Activated T-helper 2 cell treated with anti-CD3 and anti-CD28 coated beads, Interferon-gamma antibody, Interleukin-2, Interleukin-4, amounts not matched to agents 10 μg/mL and 5 μg/mL and 100 μg/mL, durations not matched to agents 14 hours and 24 hours and 36 hours (primary cell): Measurements from ENCODE around the gene MORN1. TPM values are rescaled to one million over a fixed set of nuclear protein-coding genes. Genes with fewer than 3 reads are reported as not detected.

Experiments
- DNase-seq: peaks from one replicate; pipeline ENCODE4 v3.0.0; 2021; ENCODE audit warnings: low spot score
- H3K27ac Mint-ChIP-seq: one replicate; pipeline ENCODE4 v1.8.0; 2021; ENCODE audit warnings: mixed read lengths
- H3K27me3 Mint-ChIP-seq: one replicate; pipeline ENCODE4 v1.8.0; 2021; ENCODE audit warnings: low read depth, mixed read lengths
- H3K36me3 Mint-ChIP-seq: one replicate; pipeline ENCODE4 v1.8.0; 2021; ENCODE audit warnings: low read depth, mixed read lengths
- H3K4me1 Mint-ChIP-seq: one replicate; pipeline ENCODE4 v1.8.0; 2021; ENCODE audit warnings: low read depth, mixed read lengths
- H3K4me3 Mint-ChIP-seq: one replicate; pipeline ENCODE4 v1.8.0; 2021; ENCODE audit warnings: low read depth, mild to moderate bottlenecking, moderate library complexity, mixed read lengths
- H3K9me3 Mint-ChIP-seq: one replicate; pipeline ENCODE4 v1.8.0; 2021; ENCODE audit warnings: mixed read lengths
- intact Hi-C: fragments of 100-400 bp; cut with micrococcal nuclease; formaldehyde crosslinking; loops from one replicate; pipeline ENCODE4 v1.15.1; 2023
- total RNA-seq: library from RNA; stranded (reverse); gene quantifications from 2 replicates; pipeline ENCODE4 v1.2.3, GENCODE V29; 2022

MORN1 gene
- total RNA-seq, 1 donor from 2014 or later: 7.5 TPM

- H3K4me1 Mint-ChIP-seq: peaks cover 59% of the 10 kb centered on the region
- H3K27me3 Mint-ChIP-seq: no peaks in the 10 kb centered on the region
- DNase-seq: peak; percentile 28
- H3K4me3 Mint-ChIP-seq: peak overlapping the region; percentile 80
- peak overlapping the region; percentile 93 for H3K27ac Mint-ChIP-seq
- no peaks in the 10 kb centered on the region for H3K9me3 Mint-ChIP-seq
- H3K36me3 Mint-ChIP-seq: peaks cover 8% of the 10 kb centered on the region
- intact Hi-C loops: loop anchor here (1.0 to 10.0 kb wide), 4 partner anchors 10 to 95 kb away; no protein-coding TSS in a partner anchor
Observed at GRCh38 chr1:2290171-2290578, 101.2 kb downstream of the MORN1 start.

GRCh38 chr1:2289607-2290006, 101.7 kb downstream of the MORN1 start:
- intact Hi-C loops: loop anchor here (1.0 to 10.0 kb wide), 4 partner anchors 11 to 95 kb away; no protein-coding TSS in a partner anchor
- no peak for DNase-seq
- H3K27ac Mint-ChIP-seq: peak overlapping the region; percentile 93
- H3K27me3 Mint-ChIP-seq: no peaks in the 10 kb centered on the region
- peak overlapping the region; percentile 80 for H3K4me3 Mint-ChIP-seq
- H3K4me1 Mint-ChIP-seq: peaks cover 56% of the 10 kb centered on the region
- H3K9me3 Mint-ChIP-seq: no peaks in the 10 kb centered on the region
- H3K36me3 Mint-ChIP-seq: peaks cover 8% of the 10 kb centered on the region

GRCh38 chr1:2288816-2289536, 102.4 kb downstream of the MORN1 start:
- intact Hi-C loops: no loop called here
- H3K4me1 Mint-ChIP-seq: peaks cover 57% of the 10 kb centered on the region

GRCh38 chr1:2288311-2288710, 103.0 kb downstream of the MORN1 start:
- no peak for DNase-seq
- Mint-ChIP-seq H3K27me3 (no peaks in the 10 kb centered on the region), H3K36me3 (peaks cover 5% of the 10 kb centered on the region), H3K27ac (peak overlapping the region; percentile 25), H3K4me3 (no peak overlapping the region), H3K9me3 (no peaks in the 10 kb centered on the region), H3K4me1 (peaks cover 50% of the 10 kb centered on the region)
- intact Hi-C loops: no loop called here

More at GRCh38 chr1:2288816-2289536, 102.4 kb downstream of the MORN1 start:
- peaks cover 8% of the 10 kb centered on the region for H3K36me3 Mint-ChIP-seq
- DNase-seq: no peak
- peak overlapping the region; percentile 25 for H3K27ac Mint-ChIP-seq
- no peaks in the 10 kb centered on the region for H3K9me3 Mint-ChIP-seq
- no peaks in the 10 kb centered on the region for H3K27me3 Mint-ChIP-seq
- no peak overlapping the region for H3K4me3 Mint-ChIP-seq

GRCh38 chr1:2287649-2288048, 103.7 kb downstream of the MORN1 start:
- no peak overlapping the region for H3K4me3 Mint-ChIP-seq
- intact Hi-C loops: no loop called here
- H3K4me1 Mint-ChIP-seq: peaks cover 50% of the 10 kb centered on the region
- no peaks in the 10 kb centered on the region for H3K9me3 Mint-ChIP-seq
- H3K27me3 Mint-ChIP-seq: no peaks in the 10 kb centered on the region
- no peak for DNase-seq
- no peak overlapping the region for H3K27ac Mint-ChIP-seq
- peaks cover 4% of the 10 kb centered on the region for H3K36me3 Mint-ChIP-seq

- H3K9me3 Mint-ChIP-seq: no peaks in the 10 kb centered on the region
- peaks cover 4% of the 10 kb centered on the region for H3K36me3 Mint-ChIP-seq
- H3K4me1 Mint-ChIP-seq: peaks cover 46% of the 10 kb centered on the region
- no peaks in the 10 kb centered on the region for H3K27me3 Mint-ChIP-seq
- intact Hi-C loops: no loop called here
- H3K27ac Mint-ChIP-seq: peak overlapping the region; percentile 44
- no peak overlapping the region for H3K4me3 Mint-ChIP-seq
- DNase-seq: no peak
Observed at GRCh38 chr1:2286923-2287322, 104.4 kb downstream of the MORN1 start.

GRCh38 chr1:2284932-2285331, 106.4 kb downstream of the MORN1 start:
- Mint-ChIP-seq H3K9me3 (no peaks in the 10 kb centered on the region), H3K4me1 (peaks cover 27% of the 10 kb centered on the region)

GRCh38 chr1:2283991-2284895, 107.1 kb downstream of the MORN1 start:
- DNase-seq: no peak
- intact Hi-C loops: no loop called here
- no peaks in the 10 kb centered on the region for H3K27me3 Mint-ChIP-seq
- no peaks in the 10 kb centered on the region for H3K9me3 Mint-ChIP-seq
- H3K4me3 Mint-ChIP-seq: no peak overlapping the region
- no peak overlapping the region for H3K27ac Mint-ChIP-seq
- H3K4me1 Mint-ChIP-seq: peaks cover 22% of the 10 kb centered on the region
- H3K36me3 Mint-ChIP-seq: peaks cover 8% of the 10 kb centered on the region

More at GRCh38 chr1:2284932-2285331, 106.4 kb downstream of the MORN1 start:
- intact Hi-C loops: no loop called here
- DNase-seq: no peak
- H3K27ac Mint-ChIP-seq: no peak overlapping the region
- H3K36me3 Mint-ChIP-seq: peaks cover 4% of the 10 kb centered on the region
- no peaks in the 10 kb centered on the region for H3K27me3 Mint-ChIP-seq
- no peak overlapping the region for H3K4me3 Mint-ChIP-seq

GRCh38 chr1:2283371-2283990, 107.9 kb downstream of the MORN1 start:
- Mint-ChIP-seq H3K9me3 (no peaks in the 10 kb centered on the region), H3K27ac (no peak overlapping the region), H3K36me3 (peaks cover 10% of the 10 kb centered on the region), H3K27me3 (no peaks in the 10 kb centered on the region), H3K4me1 (peaks cover 14% of the 10 kb centered on the region), H3K4me3 (no peak overlapping the region)
- DNase-seq: no peak
- intact Hi-C loops: no loop called here

- intact Hi-C loops: no loop called here
- no peaks in the 10 kb centered on the region for H3K9me3 Mint-ChIP-seq
- no peak overlapping the region for H3K27ac Mint-ChIP-seq
- peaks cover 7% of the 10 kb centered on the region for H3K36me3 Mint-ChIP-seq
- H3K4me3 Mint-ChIP-seq: no peak overlapping the region
- no peak for DNase-seq
- peaks cover 8% of the 10 kb centered on the region for H3K4me1 Mint-ChIP-seq
- H3K27me3 Mint-ChIP-seq: no peaks in the 10 kb centered on the region
Observed at GRCh38 chr1:2282556-2283270, 108.6 kb downstream of the MORN1 start.

- H3K9me3 Mint-ChIP-seq: no peaks in the 10 kb centered on the region
- peaks cover 17% of the 10 kb centered on the region for H3K4me1 Mint-ChIP-seq
- intact Hi-C loops: no loop called here
- H3K4me3 Mint-ChIP-seq: no peak overlapping the region
- no peaks in the 10 kb centered on the region for H3K27me3 Mint-ChIP-seq
- peaks cover 18% of the 10 kb centered on the region for H3K36me3 Mint-ChIP-seq
- H3K27ac Mint-ChIP-seq: no peak overlapping the region
- DNase-seq: no peak
Observed at GRCh38 chr1:2279817-2280216, 111.5 kb downstream of the MORN1 start.

GRCh38 chr1:2279210-2279639, 112.1 kb downstream of the MORN1 start:
- peaks cover 16% of the 10 kb centered on the region for H3K4me1 Mint-ChIP-seq
- no peak for DNase-seq
- H3K36me3 Mint-ChIP-seq: peaks cover 18% of the 10 kb centered on the region
- H3K27ac Mint-ChIP-seq: no peak overlapping the region
- no peak overlapping the region for H3K4me3 Mint-ChIP-seq
- intact Hi-C loops: no loop called here
- no peaks in the 10 kb centered on the region for H3K9me3 Mint-ChIP-seq
- H3K27me3 Mint-ChIP-seq: no peaks in the 10 kb centered on the region
